ENCODE measurements around the gene OR10A6.

DNA sequence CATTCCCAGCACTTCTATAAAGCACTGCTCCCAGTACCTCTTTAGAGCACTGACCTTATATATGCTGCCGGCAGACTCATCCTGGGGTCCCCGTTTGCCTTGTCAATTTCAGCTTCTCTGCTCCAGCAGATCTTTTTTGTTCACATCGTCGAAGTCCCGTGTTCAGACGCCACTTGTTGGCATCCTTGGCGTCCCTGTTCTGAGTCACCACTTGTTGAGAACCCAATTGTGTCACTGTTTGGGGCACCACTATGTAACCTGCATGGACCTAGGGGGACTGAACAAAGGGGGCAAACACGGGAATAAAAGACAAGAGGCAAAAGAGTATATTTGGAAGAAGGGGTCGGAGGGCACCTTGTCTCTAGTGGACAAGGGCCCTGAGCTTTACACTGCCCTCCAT is 25.5 kb downstream of the OR10A6 start:
- TF ChIP-seq GATA2 (IDR thresholded peaks at IDR 0.05; ENCODE audit: low read depth, low read length) (no peak), GATA3 (IDR thresholded peaks at IDR 0.05; ENCODE audit: low read depth, low read length) (no peak)
